Lung (tissue), 12 donors: ENCODE measurements around the gene DDOST. TPM values are rescaled to one million over a fixed set of nuclear protein-coding genes. Genes with fewer than 3 reads are reported as not detected.

Source experiments
- ATAC-seq: fragments of 200-7000 bp; cut with Tn5 transposase; one replicate; pipeline ENCODE4 v1.9.1; 2020; ENCODE audit warnings: moderate number of reproducible peaks; ENCODE audit not compliant: insufficient read depth, low FRiP score
- DNase-seq, 3 donors: peaks; one replicate each; pipeline ENCODE4 v3.0.0-alpha.2; 2013 to 2017
- H3K27ac ChIP-seq, 2 donors: one replicate each; pipeline ENCODE4 v1.5.1; 2013; ENCODE audit warnings: mild to moderate bottlenecking in 2 of 2, moderate library complexity in 2 of 2, control low read depth in 1 of 2, inconsistent platforms in 1 of 2, low read depth in 1 of 2, low read length in 1 of 2
- H3K27me3 ChIP-seq, 3 donors: one replicate each; pipeline ENCODE4 v1.5.1; 2013; ENCODE audit warnings: low read length in 2 of 3; ENCODE audit not compliant: control insufficient read depth in 3 of 3, insufficient read depth in 3 of 3
- H3K36me3 ChIP-seq, 4 donors: one replicate each; pipeline ENCODE4 v1.5.1; 2013; ENCODE audit warnings: low read length in 4 of 4, mild to moderate bottlenecking in 1 of 4, moderate library complexity in 1 of 4; ENCODE audit not compliant: control insufficient read depth in 4 of 4, insufficient read depth in 4 of 4
- H3K4me1 ChIP-seq, 5 donors: one replicate each; pipeline ENCODE4 v1.5.1; 2013; ENCODE audit warnings: low read length in 5 of 5, mild to moderate bottlenecking in 2 of 5, moderate library complexity in 1 of 5; ENCODE audit not compliant: control insufficient read depth in 5 of 5, insufficient read depth in 5 of 5
- H3K4me3 ChIP-seq: one replicate; pipeline ENCODE4 v1.5.1; 2013; ENCODE audit warnings: mild to moderate bottlenecking, control low read depth, moderate library complexity
- H3K9ac ChIP-seq, 2 donors: one replicate each; pipeline ENCODE4 v1.5.1; 2013; ENCODE audit warnings: low read length in 2 of 2, control low read depth in 1 of 2; ENCODE audit not compliant: insufficient read depth in 1 of 2
- H3K9me3 ChIP-seq, 4 donors: one replicate each; pipeline ENCODE4 v1.5.1; 2013; ENCODE audit warnings: low read length in 3 of 4, mild to moderate bottlenecking in 1 of 4, moderate library complexity in 1 of 4; ENCODE audit not compliant: control insufficient read depth in 4 of 4, insufficient read depth in 3 of 4
- CTCF ChIP-seq: IDR thresholded peaks from 2 replicates; pipeline ENCODE4 v1.5.1; 2012; ENCODE audit warnings: mild to moderate bottlenecking; ENCODE audit errors: control extremely low read depth, extremely low read depth
- WGBS, 2 donors: extraction: QIAGEN DNeasy Blood & Tissue Kit; methylation state at CpG; one replicate each; pipeline ENCODE4 v1.1.7; 2013; 5-methylcytosine and 5-hydroxymethylcytosine counted together
- polyA plus RNA-seq, 2 donors: library from polyadenylated mRNA; stranded (reverse); fragments of 200-250 nt; gene quantifications; one replicate each; pipeline ENCODE4 v1.2.1, GENCODE V29; 2013
- total RNA-seq, 2 donors: library from RNA; depleted of rRNA in 1 of 2; stranded (reverse); fragments of >200 nt in 1 of 2; gene quantifications; one replicate each; pipeline ENCODE4 v1.2.1, GENCODE V29; 2014 to 2021
- donor health status: control.
- donor health status: control.
- donor health status: Bipolar disorder and iron deficiency.
- donor health status: healthy.
- donor health status: DM: yes; HTN: yes; CAD: no.

The DDOST gene
- total and polyA plus RNA-seq, 4 donors = 121 to 304 (median 228) TPM

DNA sequence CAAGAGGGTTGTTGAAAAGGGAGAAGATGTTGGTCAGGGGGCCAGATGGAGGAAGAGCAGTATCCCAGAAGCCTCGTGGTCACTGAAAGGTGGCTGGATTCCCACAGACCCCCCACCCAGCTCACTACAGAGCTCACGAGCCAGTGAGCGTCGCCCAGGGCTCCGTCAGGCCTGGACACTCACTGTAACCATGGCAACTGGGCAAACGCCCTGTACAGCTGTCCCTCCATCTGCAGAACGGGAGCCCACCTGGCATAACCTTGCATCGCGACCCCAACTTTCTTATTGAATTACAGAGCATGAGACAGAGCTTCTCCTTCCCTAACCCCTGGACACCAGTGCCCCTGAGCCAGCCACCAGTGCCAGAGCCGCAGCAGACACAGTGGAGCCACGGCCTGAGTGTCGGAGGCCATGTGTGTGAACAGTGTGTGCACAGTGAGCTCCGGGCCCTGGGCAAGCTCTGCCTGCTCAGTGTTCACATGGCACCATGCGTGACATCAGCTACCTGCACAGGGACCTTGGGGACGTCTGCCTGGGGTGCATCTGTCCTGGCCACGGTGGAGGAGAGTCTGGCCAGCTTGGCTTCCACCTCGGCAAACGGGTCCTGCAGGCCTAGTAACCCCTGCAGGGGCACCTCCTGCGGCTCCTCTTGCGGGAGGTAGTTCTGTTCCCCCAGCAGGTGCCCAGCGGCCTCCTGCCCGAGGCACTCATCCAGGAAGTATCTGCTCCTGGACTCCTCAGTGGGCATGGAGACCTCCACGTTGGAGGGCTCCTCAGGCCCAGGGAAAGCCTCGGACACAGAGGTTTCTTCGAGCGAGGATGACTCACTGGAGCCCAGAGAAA lies 25.9 kb upstream of the DDOST start:
- H3K9ac ChIP-seq = no peak overlapping the region
- H3K36me3 ChIP-seq = no peaks in the 10 kb centered on the region
- H3K4me3 ChIP-seq = no peak overlapping the region
- no peak for DNase-seq
- WGBS, 2 donors = 84 to 93% methylated on average over 26 of the region's 26 CpGs
- peaks cover 0 to 7% (median 0%) of the 10 kb centered on the region in 5 donors for H3K4me1 ChIP-seq
- no peak overlapping the region for H3K27ac ChIP-seq
- no peak for ATAC-seq
- H3K27me3 ChIP-seq = no peaks in the 10 kb centered on the region
- TF ChIP-seq CTCF = no peak
- H3K9me3 ChIP-seq = no peaks in the 10 kb centered on the region

GRCh38 chr1:20685741-20686140 lies 24.6 kb upstream of the DDOST start:
- ATAC-seq = no peak
- 79 to 85% methylated on average over 12 of the region's 12 CpGs for WGBS, 2 donors

GRCh38 chr1:20685099-20685662 lies 24.0 kb upstream of the DDOST start:
- no peak overlapping the region for H3K9ac ChIP-seq
- peak; percentile 57 for ATAC-seq
- DNase-seq = peak in 2 of 3 donors; percentile 30 to 65

More at GRCh38 chr1:20685741-20686140, 24.6 kb upstream of the DDOST start:
- no peaks in the 10 kb centered on the region for H3K36me3 ChIP-seq
- no peaks in the 10 kb centered on the region for H3K27me3 ChIP-seq
- H3K4me3 ChIP-seq = no peak overlapping the region
- TF ChIP-seq CTCF = no peak
- DNase-seq = no peak
- H3K27ac ChIP-seq = peak overlapping the region; percentile 17 to 92
- H3K4me1 ChIP-seq = peaks cover 0 to 7% (median 0%) of the 10 kb centered on the region in 5 donors
- no peaks in the 10 kb centered on the region for H3K9me3 ChIP-seq
- H3K9ac ChIP-seq = no peak overlapping the region

More at GRCh38 chr1:20685099-20685662, 24.0 kb upstream of the DDOST start:
- H3K27ac ChIP-seq = peak overlapping the region; percentile 24 to 92
- H3K27me3 ChIP-seq = no peaks in the 10 kb centered on the region
- TF ChIP-seq CTCF = no peak
- H3K4me3 ChIP-seq = peak overlapping the region; percentile 59
- H3K36me3 ChIP-seq = no peaks in the 10 kb centered on the region
- H3K4me1 ChIP-seq = peaks cover 0 to 7% (median 0%) of the 10 kb centered on the region in 5 donors
- H3K9me3 ChIP-seq = no peaks in the 10 kb centered on the region
- WGBS, 2 donors = 62 to 73% methylated on average over 21 of the region's 21 CpGs
